Measurements from ENCODE around the gene DEFB129.

GRCh38 chr20:278607-279571, 51.8 kb downstream of the DEFB129 start:
- TF ChIP-seq CTCF (conservative IDR thresholded peaks at IDR 0.05) (no peak), ZFX (IDR thresholded peaks at IDR 0.05) (no peak)
